Hindlimb muscle (tissue), 1 donor: ENCODE measurements around the gene RAB40C. TPM values are rescaled to one million over a fixed set of nuclear protein-coding genes. Genes with fewer than 3 reads are reported as not detected.

Source experiments
- DNase-seq: peaks from one replicate; pipeline ENCODE4 v3.0.0-alpha.2; 2013
- polyA plus RNA-seq: library from polyadenylated mRNA; unstranded; fragments of 120-200 nt; gene quantifications from one replicate; pipeline ENCODE4 v1.2.1, GENCODE V29; 2013; ENCODE audit not compliant: insufficient read length

Gene RAB40C
- polyA plus RNA-seq, 1 donor = 15.4 TPM

DNA sequence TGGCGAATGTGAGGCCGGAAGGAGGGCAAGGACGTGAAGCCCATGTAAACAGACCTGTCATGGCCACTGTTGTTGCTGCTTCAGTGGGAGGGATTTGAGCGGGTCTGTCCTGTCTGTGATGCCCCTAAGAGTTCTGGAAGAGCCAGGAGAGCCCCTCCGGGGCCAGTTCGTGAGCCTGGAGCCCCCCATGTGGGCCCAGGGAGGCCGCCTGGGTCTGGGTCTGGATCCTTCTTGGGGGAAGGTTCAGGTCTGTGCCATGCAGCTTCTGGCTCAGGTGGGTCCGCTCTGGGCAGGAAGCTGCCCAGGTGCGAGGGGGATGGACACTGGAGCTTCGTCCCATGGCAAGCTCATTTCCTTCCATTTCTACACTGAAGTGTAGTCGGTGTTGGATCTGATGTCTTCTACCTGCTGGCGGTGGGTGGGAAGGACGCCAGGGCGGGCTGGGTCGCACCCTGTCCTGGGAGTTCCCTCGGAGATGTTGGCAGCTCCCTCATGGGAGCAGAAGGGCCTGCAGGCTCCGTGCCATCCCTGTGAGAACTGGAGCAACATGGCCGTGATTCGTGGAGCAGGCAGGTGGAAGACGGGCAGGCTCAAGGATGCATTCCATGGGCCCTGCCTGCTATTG lies 29.7 kb downstream of the RAB40C start:
- no peak for DNase-seq

- no peak for DNase-seq
These were observed 31.0 kb downstream of the RAB40C start for GRCh38 chr16:620700-621525.

- DNase-seq = no peak
These were observed 31.8 kb downstream of the RAB40C start for GRCh38 chr16:621526-622105.

GRCh38 chr16:622920-623280 lies 33.0 kb downstream of the RAB40C start:
- DNase-seq = no peak

GRCh38 chr16:624526-625070 lies 34.7 kb downstream of the RAB40C start:
- DNase-seq = no peak

DNA sequence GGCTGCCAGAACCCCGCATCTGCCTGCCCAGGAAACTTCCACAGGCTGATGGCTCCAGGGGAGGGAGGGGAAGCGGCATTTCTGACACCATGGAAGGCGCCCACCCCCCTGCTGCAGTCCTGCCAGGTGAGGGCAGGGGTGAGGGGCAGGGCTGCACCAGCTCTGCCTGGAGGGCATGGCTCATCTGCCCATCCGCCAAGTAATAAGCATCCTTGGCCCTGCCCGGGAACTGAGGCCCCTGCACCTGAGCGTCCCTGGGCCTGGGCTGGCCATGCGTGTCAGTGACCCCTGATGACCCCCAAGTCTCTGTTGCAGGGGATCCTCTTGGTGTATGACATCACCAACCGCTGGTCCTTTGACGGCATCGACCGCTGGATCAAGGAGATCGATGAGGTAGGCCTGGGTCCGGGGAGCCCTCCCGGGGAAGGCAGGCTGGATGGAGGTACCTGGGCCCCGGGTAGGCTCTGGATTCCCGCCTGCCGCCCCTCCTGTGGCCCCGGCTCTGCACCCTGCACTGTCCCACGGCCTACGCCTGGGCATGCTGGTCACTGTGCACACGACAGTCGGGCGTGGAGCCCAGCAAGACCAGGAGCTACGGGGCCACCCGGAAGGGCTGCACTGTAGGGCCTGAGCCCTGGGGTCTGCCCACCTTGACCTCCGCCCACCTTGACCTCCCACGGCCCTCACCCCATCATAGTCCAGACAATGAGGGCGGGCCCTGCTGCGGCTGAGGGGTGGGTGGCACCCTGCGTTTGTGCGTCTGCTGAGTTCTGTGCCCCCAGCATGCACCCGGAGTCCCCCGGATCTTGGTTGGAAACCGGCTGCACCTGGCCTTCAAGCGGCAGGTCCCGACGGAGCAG lies 35.5 kb downstream of the RAB40C start:
- DNase-seq = no peak

DNA sequence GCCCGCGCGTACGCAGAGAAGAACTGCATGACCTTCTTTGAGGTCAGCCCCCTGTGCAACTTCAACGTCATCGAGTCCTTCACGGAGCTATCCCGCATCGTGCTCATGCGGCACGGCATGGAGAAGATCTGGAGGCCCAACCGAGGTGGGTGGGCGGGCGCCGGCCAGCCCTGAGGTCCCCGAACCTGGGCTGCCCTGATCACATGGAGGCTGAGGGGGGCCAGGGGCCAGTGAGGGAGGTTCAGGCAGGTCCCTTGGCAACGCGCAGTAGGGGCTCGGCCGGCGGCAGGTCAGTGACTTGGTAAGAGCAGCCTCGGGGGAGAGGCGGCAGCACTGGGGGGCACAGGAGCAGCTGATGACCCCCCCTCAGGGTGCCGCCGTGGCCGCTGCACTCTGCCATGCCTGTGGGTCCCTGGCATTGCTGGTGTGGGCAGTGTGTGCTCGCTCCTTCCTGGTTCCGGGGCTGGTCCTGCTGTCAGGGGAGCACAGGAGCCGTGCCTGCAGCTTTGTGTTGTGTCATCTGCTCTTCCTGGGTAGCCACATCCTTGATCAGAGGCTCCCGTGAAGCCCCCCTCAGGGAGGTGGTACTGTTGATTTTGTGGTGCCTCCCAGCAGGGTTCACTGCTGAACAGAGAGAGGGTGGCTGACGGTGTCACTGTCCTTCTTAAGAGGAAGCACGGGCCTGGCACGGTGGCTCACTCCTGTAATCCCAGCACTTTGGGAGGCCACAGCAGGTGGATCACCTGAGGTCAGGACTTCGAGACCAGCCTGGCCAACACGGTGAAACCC lies 36.3 kb downstream of the RAB40C start:
- DNase-seq = no peak

- no peak for DNase-seq
These were observed 37.1 kb downstream of the RAB40C start for GRCh38 chr16:626787-627453.

DNA sequence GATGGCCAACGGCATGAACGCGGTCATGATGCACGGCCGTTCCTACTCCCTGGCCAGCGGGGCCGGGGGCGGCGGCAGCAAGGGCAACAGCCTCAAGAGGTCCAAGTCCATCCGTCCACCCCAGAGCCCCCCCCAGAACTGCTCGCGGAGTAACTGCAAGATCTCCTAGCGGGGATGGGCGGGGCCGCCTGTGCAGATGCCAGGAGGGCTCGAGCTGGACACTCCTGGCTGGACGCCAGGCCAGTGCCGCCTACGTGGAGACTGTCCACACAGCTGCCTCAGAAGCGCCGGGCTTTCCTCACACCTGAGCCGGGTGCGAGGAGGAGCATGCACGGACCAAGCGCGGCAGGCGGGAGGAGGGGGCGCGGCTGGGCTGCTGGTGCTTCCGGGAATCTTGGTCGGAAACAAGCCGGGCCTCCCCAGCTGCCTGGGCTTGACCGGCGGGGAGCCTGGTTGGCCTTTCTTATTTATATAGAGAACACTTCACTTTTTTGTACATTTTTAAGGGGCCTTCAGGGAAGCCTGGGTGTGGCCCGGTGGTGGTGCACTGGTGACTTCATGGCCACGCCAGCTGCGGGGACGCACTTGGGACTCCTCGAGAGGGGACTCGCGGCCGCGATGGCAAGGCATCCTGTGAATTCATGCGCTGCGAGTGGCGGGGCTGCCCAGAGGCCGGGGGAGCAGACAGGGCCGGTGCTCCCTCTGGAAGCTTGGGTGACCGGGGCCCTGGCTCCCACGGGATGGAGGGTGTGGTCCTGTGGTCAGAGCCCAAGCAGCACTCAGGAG lies 37.8 kb downstream of the RAB40C start:
- no peak for DNase-seq

GRCh38 chr16:628321-629061 lies 38.6 kb downstream of the RAB40C start:
- DNase-seq = no peak

GRCh38 chr16:629185-629832 lies 39.4 kb downstream of the RAB40C start:
- DNase-seq = no peak

DNA sequence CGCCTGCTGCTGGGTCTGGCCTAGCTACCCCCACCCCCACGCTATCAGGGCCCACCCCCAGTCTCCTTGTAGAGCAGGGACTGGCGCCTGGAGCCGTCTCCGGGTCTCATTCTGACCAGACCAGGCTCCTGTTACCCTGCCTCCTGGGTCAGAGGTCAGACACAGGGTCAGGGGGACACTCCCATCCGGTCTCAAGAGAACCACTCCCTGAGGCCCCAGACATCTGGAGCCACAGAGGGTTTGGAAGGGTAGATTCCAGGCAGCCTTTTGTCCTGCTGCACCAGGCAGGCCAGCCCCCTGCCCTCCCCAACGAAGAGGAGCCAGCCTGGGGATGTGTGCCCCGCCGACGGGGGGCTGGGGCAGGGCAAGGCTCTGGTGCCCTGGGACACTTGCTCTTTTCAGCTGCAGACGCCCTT lies 40.0 kb downstream of the RAB40C start:
- no peak for DNase-seq

- no peak for DNase-seq
These were observed 40.5 kb downstream of the RAB40C start for GRCh38 chr16:630249-630814.

GRCh38 chr16:630815-631405 lies 41.0 kb downstream of the RAB40C start, which contains the start of gene WFIKKN1:
Gene WFIKKN1 (plus strand): TSS chr16:630985. CDS start chr16:631254, 269 bp downstream.
- DNase-seq = no peak

DNA sequence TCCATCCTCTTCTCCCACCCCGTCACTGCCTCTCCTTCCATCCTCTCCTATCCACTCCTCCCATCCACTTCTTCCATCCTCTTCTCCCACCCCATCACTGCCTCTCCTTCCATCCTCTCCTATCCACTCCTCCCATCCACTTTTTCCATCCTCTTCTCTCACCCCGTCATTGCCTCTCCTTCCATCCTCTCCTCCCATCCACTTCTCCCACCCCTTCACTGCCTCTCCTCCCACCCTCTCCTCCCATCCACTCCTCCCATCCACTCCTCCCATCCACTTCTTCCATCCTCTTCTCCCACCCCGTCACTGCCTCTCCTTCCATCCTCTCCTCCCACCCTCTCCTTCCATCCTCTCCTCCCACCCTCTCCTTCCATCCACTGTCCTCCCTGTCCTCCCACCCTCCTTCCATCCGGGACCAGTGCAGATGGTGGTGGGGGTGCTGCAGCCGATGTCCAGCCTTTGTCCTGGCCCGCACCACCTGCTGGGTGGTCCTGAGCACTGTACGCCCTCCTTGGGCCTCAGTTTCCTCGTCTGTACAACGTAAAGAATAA lies 42.0 kb downstream of the RAB40C start:
- no peak for DNase-seq

DNA sequence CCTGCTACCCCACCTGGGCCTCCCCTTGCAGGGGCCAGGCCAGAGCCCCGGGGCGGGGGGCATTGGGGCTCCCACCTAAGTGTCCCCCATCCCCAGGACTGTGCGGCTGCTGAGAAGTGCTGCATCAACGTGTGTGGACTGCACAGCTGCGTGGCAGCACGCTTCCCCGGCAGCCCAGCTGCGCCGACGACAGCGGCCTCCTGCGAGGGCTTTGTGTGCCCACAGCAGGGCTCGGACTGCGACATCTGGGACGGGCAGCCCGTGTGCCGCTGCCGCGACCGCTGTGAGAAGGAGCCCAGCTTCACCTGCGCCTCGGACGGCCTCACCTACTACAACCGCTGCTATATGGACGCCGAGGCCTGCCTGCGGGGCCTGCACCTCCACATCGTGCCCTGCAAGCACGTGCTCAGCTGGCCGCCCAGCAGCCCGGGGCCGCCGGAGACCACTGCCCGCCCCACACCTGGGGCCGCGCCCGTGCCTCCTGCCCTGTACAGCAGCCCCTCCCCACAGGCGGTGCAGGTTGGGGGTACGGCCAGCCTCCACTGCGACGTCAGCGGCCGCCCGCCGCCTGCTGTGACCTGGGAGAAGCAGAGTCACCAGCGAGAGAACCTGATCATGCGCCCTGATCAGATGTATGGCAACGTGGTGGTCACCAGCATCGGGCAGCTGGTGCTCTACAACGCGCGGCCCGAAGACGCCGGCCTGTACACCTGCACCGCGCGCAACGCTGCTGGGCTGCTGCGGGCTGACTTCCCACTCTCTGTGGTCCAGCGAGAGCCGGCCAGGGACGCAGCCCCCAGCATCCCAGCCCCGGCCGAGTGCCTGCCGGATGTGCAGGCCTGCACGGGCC lies 42.8 kb downstream of the RAB40C start:
- no peak for DNase-seq
